ENCODE measurements around the gene CDAN1.

CDAN1 gene

DNA sequence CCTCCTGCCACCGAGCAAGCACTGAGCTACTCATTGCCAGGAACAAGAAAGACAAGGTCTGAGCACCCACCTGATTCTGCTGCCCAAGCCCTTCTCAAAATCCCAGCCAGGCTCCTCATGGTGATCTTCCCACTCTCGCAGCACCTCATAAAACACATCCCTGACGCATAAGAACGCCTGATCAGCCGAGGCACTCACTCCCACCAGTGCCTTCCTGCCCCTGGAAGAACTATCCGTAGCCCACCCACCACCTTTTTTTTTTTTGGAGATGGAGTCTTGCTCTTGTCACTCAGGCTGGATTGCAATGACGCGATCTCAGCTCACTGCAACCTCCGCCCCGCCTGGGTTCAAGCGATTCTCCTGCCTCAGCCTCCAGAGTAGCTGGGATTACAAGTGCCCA lies 3.9 kb downstream of the CDAN1 start:
- DNase-seq (ENCODE audit: low read depth): no peak

DNA sequence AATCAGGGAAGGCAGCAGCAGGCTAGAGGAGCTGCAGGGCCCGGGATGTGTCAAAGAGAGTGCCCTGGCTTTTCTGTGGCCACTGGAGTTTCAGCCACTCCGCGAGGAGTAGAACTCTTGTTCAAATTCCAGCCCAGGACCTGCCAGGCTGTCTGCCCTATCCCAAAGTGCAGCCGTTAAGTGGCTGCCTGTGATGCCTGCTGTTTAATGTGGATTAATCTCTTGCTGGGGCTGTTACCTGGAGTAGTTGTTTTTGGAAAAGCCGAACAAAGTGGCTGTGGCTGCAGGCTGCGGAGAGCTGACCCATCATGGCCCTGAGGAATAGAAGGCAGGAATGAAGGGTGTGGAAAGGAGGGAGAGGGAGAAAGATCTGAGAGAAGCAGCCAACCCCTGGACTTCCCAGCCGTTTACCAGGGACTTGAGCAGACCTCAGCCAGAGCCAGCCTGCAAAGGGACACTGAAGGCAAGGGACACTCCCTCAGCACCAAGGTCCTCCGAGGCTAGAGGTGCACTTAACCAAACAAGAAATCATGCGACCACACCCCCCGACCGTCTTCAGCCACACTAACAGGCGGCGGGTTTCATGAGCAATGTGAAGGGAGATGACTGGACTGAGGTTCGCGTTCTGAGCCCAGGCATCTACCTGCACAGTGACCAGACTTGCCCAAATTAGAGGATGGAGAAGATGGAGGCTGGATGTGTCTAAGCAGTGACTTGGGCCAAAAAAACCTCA lies 4.7 kb downstream of the CDAN1 start:
- DNase-seq (ENCODE audit: low read depth): no peak

DNA sequence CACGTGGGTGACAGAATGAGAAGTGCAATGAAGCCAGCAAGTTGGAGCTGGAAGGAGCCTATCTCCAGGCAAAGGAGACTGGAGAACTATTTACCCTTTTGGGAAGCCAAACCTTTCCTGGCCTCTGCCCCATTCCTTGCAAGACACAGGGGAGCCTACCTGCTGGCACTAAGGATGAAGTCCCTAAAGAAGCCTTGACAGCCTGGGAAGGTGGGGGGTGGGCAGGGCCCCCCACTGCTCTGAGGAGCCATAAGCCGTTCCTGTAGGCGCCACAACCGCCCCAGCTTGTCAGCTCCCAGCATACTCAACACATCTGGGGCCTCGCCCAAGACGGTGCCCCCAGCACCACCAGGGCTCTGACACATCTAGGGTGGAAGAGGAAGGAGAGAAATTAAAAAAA lies 5.5 kb downstream of the CDAN1 start:
- DNase-seq (ENCODE audit: low read depth): no peak

DNA sequence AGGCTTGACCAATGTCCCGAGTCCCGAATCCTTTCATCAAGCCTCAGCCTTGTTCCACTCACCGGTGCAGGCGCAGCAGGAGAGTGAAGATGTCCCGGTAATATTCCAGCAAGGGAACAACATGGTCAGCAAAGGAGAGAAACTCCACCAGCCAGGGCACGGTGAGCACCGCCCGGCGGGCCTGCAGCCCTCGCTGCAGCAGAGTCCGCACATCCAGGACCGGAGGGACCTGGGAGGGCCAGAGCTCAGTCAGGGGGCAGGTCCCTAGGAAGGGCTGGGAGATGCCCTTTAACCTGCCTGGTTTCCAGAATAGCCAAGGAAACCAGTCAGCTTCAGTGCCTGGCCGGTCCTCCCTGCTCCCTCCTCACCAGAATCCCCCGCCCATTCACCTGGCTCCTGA lies 6.4 kb downstream of the CDAN1 start:
- DNase-seq (ENCODE audit: low read depth): no peak

DNA sequence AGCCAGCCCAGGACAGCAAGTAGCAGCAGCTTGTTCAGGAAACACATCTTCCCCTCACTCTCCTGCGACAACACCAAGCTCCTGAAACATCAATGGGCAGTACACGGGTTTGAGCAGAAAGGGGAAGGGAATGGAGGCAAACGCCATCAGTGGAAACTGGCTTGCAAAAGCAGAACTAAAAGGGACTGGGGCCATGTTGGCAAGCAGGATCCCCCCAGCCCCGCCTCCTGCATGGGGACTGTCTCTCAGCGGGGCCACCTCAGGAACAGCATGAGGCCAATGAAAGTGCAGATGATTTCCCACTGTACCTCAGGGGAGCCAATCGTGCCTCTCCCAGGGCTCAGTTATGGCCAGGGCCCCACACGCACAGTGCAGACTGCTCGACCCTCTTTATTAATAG lies 6.8 kb downstream of the CDAN1 start:
- no peak for DNase-seq (ENCODE audit: low read depth)

DNA sequence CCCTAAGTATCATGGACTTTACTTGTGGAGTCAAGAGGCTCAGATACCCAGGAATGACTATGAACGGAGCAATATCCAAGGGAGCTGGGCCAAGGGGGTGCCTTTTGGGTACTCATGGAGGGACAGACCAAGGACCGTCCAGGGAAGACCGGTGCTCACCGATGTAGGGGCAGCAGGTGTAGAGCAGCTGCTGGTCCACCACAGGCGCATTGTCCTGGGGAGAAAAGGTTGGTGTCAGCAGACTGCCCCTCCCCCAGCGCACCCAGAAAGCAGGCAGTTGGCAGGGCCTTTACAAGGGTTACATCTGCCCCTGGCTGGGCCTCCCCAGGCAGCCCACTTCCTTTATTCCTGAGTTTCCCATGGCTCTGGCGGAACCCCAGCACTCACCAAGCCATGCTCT lies 7.5 kb downstream of the CDAN1 start:
- no peak for DNase-seq (ENCODE audit: low read depth)

DNA sequence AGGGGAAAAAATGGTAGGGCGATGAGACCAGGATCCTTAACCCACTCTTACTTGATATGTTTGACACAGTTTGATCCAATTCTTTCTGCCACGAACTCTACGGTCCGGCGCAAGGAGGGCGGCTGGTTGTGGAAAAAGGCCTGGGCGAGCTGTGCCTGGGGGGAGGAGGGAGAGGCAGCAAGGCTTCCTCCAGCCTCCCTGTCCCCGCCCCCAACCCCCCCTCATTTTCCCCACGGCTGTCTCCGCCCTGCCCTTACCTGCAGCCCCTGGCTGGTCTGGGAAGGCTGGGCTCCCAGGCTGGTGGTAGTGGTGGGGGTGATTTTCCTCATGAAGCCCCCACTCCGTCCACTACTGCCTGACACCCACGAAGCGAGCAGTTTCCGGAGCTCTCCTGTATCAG lies 8.0 kb downstream of the CDAN1 start:
- no peak for DNase-seq (ENCODE audit: low read depth)

DNA sequence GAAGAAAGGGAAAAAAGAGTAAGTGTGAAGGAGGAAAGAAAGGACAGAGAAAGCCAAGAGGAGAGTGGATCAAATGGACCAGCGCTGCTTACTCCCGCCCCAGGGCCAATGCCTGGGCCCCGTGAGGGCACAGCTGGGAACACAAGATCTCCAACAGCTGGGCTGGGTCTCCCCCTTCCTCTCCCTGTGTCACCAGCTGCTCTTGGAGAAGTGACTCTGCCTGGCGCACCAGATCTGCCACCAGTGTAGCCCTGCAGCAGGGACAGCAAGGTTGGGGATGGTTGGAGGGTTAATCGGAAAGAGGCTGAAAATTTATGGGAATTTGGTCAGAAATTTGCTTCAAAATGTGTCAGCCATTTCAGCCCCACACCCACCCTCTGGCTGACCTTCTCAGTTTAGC lies 8.4 kb downstream of the CDAN1 start:
- no peak for DNase-seq (ENCODE audit: low read depth)

DNA sequence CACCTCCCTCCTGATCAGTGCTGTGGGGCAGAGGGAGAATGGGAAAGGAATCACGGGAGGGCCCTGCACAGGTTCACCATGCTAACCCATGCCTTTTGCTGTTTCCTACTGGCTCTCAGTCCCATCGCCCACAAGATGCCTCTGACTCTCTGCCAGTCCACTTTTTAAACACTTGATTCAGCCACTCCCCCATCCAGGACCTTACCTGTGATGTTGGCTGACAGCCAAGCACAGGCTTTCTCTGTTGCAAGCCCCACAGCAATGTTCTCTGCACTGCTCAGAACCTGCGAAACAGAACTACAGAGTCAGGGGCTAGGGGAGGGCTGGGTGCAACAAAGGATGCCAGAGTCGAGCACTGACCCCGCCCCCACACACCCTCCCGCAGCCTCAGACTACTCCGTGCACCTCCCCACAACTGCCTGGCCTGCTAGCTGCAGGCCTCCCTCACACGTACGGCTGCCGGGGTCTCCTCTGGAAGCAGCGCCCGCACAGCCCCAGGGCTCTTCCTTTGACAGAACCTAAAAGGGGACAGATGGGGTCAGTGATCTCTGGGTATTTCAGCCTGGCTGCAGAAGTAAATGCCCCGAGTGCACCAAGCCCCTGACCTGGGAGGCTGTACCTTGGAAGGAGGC lies 9.1 kb downstream of the CDAN1 start:
- no peak for DNase-seq (ENCODE audit: low read depth)

DNA sequence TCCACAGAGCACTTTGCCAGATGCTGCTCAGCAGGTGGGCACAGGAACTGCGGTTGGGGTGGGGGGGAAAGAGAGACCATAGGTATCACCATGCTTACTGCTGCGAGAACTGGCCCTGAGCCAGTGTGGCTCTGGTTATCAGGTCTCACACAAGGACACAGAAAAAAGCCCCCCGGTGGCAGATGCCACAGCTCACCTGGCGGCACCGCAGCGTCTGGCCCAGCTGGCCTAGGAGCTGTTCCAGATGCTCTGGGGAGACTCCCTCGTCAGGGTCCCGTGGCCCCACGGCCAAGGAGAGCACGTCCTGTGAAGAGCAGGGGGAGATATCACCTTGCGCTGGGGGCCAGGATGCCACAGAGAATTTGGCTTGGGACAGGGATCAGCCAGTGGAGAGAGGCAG lies 10.8 kb downstream of the CDAN1 start:
- no peak for DNase-seq (ENCODE audit: low read depth)

DNA sequence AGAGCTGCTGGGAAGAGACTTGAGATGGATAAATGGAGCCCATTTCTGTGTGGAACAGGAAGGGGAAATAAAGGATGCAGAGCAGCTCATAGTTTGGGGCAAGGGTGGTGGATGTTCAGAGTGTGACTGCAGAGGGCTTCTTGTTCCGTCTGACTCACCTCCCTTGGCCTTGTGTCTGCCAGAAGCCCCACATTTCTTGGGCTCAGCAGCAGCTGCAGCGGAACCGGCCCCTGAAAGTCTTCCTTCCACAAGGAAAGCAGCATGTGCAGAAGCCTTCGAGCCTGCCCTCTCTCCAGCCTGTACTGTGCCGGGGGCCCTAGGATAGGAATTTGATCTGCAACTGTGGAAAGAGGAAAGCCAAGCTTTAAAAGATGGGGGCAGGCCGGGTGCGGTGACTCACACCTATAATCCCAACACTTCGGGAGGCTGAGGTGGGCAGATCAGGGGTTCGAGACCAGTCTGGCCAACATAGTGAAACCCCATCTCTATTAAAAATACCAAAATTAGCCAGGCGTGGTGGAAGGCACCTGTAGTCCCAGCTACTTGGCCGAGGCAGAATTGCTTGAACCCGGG lies 11.5 kb downstream of the CDAN1 start:
- DNase-seq (ENCODE audit: low read depth): no peak

DNA sequence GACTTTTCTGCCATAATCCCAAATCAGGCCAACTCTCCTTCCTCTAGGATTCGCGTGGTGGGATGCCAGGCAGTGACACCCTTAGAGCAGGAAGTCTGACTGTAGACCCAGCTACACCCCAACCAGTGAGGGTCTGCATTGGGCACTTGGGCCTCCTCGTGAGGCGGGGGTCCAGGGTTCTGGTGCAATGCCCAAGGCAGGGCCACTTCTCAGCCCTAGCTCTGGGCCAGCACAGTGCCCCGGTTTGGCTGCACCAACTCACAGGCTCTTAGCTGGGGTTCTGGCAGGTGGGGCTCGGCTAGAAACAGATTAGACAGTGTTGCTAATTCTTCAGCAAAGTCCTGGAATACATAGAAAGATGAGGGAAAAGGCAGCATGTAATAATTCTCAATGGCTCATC lies 12.7 kb downstream of the CDAN1 start:
- no peak for DNase-seq (ENCODE audit: low read depth)

DNA sequence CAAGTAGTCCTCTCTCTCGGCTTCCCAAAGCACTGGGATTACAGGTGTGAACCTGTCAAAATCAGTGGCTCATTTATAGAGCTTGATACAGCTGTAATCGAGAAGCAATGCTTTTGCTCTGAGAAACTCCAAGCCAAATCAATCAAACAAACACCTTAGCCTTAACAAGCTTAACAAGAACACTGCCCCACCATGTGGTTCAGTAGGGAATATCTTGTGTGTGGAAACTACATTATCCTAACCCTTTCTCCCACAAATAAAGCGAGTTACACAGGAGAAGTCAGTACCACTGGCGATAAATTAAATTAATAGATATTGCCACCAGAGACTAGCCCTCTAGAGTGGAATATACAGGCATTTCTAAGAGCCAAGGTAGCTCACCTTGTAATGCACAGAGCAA lies 13.9 kb downstream of the CDAN1 start:
- no peak for DNase-seq (ENCODE audit: low read depth)

DNA sequence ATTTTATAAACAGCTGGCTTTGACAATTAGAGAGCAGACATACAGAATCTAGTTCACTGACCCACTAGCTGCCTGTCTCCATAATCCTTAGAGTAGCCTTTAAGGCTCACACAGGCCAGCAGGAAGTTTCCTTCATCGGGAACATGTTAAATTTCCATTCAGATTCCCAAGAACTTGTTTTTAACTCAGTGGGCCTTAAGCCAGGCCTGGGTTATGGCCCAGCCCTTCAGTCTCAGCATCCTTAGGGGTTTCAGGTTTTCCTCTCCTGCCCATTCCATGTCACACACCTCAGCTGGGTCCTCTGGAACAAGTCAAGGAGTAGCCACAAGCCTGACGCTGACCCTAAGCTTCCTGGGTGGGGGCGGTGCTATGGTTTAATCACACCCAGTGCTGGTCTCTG lies 15.0 kb downstream of the CDAN1 start:
- DNase-seq (ENCODE audit: low read depth): no peak

DNA sequence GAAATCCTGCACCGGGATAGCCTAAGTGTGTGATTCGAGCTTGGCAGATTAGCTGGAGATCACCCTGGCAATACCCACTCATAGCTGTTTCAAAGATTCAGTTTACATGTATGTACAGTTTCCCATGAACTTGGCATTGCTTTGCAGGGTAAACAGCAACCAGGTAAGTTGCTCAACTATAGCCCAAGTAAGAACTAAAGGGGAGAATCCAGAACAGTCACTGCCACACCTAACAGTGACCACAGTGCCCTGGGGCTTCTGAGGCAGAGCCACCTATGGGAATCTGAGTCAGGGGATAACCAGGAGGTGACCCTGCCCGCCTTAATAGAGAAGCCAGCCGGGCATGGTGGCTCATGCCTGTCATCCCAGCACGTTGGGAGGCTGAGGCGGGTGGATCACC lies 15.9 kb downstream of the CDAN1 start:
- no peak for DNase-seq (ENCODE audit: low read depth)

DNA sequence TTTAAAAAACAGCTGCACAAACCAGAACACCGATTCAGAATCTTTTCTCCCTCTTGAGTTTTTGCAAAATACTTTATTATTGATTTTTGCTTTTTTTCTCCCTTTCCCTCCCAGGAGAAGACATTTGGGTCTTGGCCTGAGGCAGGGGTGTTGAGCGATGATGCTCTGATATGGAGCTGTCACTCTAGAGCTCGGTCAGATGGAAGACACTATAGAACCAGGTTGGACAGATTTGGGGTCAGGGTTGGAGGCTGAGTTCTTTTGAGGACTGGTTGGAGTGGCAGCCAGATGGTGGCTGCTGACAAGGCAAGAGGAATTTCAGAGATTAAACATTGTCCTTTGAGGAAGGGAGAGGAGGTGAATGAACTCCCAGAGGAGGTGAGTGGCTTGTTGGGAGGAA lies 16.9 kb downstream of the CDAN1 start:
- DNase-seq (ENCODE audit: low read depth): no peak

DNA sequence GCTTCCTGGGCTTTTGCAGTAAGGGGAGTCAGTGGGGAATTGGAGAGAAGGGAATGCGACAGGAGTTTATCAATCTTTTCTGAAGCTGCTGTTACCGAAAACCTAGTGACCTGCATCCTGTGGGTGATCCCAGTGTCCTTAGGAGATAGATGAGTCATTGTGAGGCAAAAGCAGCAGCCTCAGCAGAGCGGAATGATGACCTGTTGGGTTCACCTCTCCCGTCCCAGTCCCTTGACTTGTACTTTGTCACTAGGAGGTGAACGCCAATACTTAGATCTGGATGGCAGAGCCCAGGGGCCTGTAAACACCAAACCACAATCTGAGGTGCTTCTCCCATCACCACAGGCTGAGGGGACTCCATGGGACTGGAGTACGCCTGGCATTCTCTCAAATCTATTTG lies 17.9 kb downstream of the CDAN1 start:
- no peak for DNase-seq (ENCODE audit: low read depth)

DNA sequence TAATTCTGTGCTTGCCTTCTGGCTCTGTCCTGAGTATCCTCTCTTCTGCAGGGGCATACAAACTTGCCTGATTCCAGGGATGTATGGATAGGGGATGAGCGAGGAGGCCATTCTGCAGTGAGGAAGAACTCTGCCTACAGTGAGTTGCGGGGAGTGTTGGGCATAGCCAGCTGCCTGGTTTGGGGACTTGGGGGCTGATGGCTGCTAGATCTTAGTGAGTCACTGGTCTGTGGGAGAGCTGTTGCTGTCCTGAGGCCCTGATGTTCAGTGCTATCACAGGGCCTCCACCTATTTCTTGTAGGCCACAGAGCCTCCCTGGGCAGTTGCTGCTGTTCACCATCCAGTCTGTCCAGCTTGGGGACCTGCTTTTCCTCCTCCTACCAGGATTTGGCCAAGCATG lies 20.3 kb downstream of the CDAN1 start:
- DNase-seq (ENCODE audit: low read depth): no peak

DNA sequence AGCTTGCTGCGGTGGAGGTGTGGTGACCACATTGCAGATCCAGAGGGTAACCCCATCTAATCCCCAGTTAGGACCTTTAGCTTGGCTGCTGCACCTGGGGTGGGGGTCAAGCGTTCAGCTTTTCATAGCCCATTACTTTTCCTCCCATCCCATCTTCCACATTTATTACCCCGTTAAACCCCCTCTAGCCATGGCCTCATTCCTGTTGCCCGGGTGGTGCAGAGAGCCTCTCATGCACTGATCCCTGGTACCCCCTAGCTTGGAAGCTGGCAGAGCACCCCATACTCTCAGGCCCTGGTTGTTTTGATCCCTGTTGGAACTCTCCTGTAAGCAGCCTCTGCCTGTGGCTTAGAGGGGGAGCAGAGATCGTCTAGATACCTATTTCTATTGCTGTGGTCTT lies 20.8 kb downstream of the CDAN1 start:
- DNase-seq (ENCODE audit: low read depth): no peak

DNA sequence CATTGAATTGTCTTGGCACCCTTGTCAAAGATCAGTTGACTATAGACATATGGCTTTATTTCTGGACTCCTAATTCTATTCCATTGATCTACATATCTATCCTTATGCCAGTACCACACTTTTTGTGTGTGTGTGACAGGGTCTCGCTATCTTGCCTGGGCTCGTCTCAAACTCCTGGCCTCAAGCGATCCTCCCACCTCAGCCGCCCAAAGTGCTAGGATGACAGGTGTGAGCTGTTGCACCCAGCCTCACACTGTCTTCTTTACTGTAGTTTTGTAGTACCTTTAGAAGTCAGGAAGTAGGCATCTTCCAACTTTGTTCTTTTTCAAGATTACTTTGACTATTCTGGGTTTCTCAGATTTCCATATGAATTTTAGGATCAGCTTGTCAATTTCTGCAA lies 24.3 kb downstream of the CDAN1 start:
- DNase-seq (ENCODE audit: low read depth): no peak

DNA sequence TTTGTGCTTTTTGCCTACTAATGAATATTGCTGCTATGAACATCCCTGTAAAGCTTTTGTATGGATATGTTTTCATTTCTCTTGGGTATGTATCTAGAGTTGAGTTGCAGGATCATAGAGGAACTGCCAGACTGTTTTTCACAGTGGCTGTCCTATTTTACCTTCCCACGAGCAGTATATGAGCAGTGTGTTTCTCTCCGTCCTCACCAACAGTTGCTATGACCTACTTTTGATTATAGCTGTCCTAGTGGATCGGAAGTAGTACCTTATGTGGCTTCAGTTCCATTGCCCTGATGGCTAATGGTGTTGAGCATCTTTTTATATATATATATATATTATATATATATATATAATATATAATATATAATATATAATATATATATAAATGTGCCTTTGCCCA lies 25.2 kb downstream of the CDAN1 start:
- no peak for DNase-seq (ENCODE audit: low read depth)

DNA sequence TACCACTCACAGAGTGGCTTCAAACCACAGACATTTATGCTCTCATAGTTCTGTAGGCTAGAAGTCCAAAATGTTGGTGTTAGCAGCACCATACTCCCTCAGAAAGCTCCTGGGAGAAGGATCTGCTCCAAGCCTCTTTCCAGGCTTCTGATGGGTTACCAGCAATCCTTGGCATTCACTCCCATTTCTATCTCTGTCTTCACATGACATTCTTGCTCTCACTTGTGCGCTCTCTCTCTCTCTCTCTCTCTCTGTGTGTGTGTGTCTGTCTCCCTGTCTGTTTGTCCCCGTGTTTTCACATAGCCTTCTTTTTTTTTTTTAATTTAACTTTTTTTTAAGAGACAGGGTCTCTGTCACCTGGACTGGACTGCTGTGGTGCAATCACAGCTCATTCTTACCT lies 26.3 kb downstream of the CDAN1 start:
- DNase-seq (ENCODE audit: low read depth): no peak

DNA sequence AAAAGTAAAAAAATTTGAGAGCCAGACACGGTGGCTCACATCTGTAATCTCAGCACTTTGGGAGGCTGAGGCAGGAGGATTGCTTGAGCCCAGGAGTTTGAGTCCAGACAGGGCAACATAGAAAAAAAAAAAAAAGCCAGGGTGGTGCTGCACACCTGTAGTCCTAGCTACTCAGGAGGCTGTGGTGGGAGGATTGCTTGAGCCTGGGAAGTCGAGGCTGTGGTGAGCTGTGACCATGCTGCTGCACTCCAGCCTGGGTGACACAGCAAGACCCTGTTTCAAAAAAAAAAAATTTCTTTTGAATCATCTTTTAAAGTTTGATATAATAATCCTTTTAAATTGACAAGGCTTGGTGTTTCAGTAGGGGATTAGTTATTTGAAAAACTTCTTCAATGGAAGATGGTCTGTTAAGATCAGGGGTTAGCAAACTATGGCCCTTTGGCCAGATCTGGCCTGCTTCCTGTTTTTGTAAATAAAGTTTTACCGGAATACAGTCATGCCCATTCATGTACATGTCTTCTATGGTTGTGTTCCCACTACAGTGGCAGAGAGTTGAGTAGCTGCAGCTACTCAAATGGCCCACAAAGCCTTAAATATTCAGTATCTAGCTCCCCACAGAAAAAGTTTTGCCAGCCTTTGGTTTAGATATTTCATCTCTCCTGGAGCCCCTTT lies 28.9 kb downstream of the CDAN1 start:
- no peak for DNase-seq (ENCODE audit: low read depth)

Data from T follicular helper cell (primary cell).